ENCODE measurements around the gene SLC6A18. TPM values are rescaled to one million over a fixed set of nuclear protein-coding genes. Genes with fewer than 3 reads are reported as not detected.
"Not testable (repeated sequence)": the region's sequence is repeated elsewhere in the genome, so short reads cannot be mapped to it uniquely, and the experiment has no call there.

SLC6A18 gene
- total RNA-seq, 8 experiments from 2014 or later = 0.14 TPM; not detected in 7

DNA sequence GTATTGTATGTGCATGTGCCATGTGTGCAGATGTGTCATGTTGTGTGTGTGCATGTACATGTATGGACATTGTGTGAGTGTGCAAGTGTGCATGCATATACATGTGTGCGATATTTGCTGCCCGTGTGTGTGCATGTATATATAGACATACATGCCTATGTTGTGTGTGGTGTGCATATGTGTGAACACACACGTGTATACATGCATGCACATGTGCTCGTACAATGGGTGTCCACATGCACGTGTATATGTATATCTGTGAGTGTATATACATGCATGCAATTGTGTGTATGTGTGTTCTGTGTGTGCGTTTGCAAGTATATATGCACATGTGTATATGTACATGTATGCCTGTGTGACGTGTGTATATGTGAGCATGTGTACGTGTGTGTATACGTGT is 3.0 kb upstream of the SLC6A18 start:
- 20 to 96% (median 88%) methylated on average over 1 to 7 of the region's 9 CpGs; no CpG with 5 or more reads in 3 of the 10 experiments for WGBS, 10 experiments
- in situ Hi-C loops (cut with MboI; ENCODE audit: low pct_unique_long_range_greater_than_20kb in 2 of 9, low sequenced_read_pairs in 9 of 9, unreplicated experiment in 9 of 9) = loop anchor here in 1 of 9 experiments (25.0 kb wide), 1 partner anchor 415 kb away; no protein-coding TSS in a partner anchor
- Histone ChIP-seq H3K4me1 (replicated peaks in 1 of 2) (peaks cover 2 to 4% of the 10 kb centered on the region in 2 donors), H3K27ac (no peak overlapping the region), H3K4me3 (no peak overlapping the region)
- ATAC-seq (replicated peaks in 6 of 8) = no peak

GRCh38 chr5:1222621-1223277 is 2.4 kb upstream of the SLC6A18 start:
- 0 to 94% (median 65%) methylated on average over 1 to 9 of the region's 27 CpGs; no CpG with 5 or more reads in 6 of the 10 experiments for WGBS, 10 experiments
- in situ Hi-C loops (cut with MboI; ENCODE audit: low pct_unique_long_range_greater_than_20kb in 2 of 9, low sequenced_read_pairs in 9 of 9, unreplicated experiment in 9 of 9) = loop anchor here in 1 of 9 experiments (25.0 kb wide), 1 partner anchor 415 kb away; no protein-coding TSS in a partner anchor
- no peak for ATAC-seq (replicated peaks in 6 of 8)

GRCh38 chr5:1223278-1223670 is 1.9 kb upstream of the SLC6A18 start:
- 33 to 92% (median 87%) methylated on average over 1 to 5 of the region's 12 CpGs; no CpG with 5 or more reads in 3 of the 10 experiments for WGBS, 10 experiments
- Histone ChIP-seq H3K4me3 (no peak overlapping the region), H3K27ac (no peak overlapping the region), H3K4me1 (replicated peaks in 1 of 2) (peaks cover 4 to 11% of the 10 kb centered on the region in 2 donors)
- in situ Hi-C loops (cut with MboI; ENCODE audit: low pct_unique_long_range_greater_than_20kb in 2 of 9, low sequenced_read_pairs in 9 of 9, unreplicated experiment in 9 of 9) = loop anchor here in 1 of 9 experiments (25.0 kb wide), 1 partner anchor 414 kb away; no protein-coding TSS in a partner anchor
- no peak for ATAC-seq (replicated peaks in 6 of 8)

More at GRCh38 chr5:1222621-1223277, 2.4 kb upstream of the SLC6A18 start:
- Histone ChIP-seq H3K27ac (no peak overlapping the region), H3K4me3 (no peak overlapping the region), H3K4me1 (replicated peaks in 1 of 2) (peaks cover 4 to 10% of the 10 kb centered on the region in 2 donors)

GRCh38 chr5:1224631-1225030 is 550 bp upstream of the SLC6A18 start:
- no peak overlapping the region for H3K27ac ChIP-seq
- no peak overlapping the region for H3K4me3 ChIP-seq
- in situ Hi-C loops (cut with MboI; ENCODE audit: low pct_unique_long_range_greater_than_20kb in 2 of 9, low sequenced_read_pairs in 9 of 9, unreplicated experiment in 9 of 9) = loop anchor here in 1 of 9 experiments (25.0 kb wide), 1 partner anchor 413 kb away; no protein-coding TSS in a partner anchor
- peaks cover 4 to 11% of the 10 kb centered on the region in 2 donors for H3K4me1 ChIP-seq (replicated peaks in 1 of 2)
- 19 to 100% (median 93%) methylated on average over 1 to 6 of the region's 15 CpGs; no CpG with 5 or more reads in 2 of the 10 experiments for WGBS, 10 experiments
- no peak for ATAC-seq (replicated peaks in 6 of 8)

GRCh38 chr5:1226231-1226630 is 1.1 kb downstream of the SLC6A18 start:
- in situ Hi-C loops (cut with MboI; ENCODE audit: low pct_unique_long_range_greater_than_20kb in 2 of 9, low sequenced_read_pairs in 9 of 9, unreplicated experiment in 9 of 9) = no loop called here
- H3K27ac ChIP-seq = no peak overlapping the region
- no peak overlapping the region for H3K4me3 ChIP-seq
- ATAC-seq (replicated peaks in 6 of 8) = peak in 1 of 8 experiments; percentile 11
- peaks cover 5 to 17% of the 10 kb centered on the region in 2 donors for H3K4me1 ChIP-seq (replicated peaks in 1 of 2)
- 63 to 83% (median 72%) methylated on average over 1 to 12 of the region's 12 CpGs; no CpG with 5 or more reads in 6 of the 10 experiments for WGBS, 10 experiments

DNA sequence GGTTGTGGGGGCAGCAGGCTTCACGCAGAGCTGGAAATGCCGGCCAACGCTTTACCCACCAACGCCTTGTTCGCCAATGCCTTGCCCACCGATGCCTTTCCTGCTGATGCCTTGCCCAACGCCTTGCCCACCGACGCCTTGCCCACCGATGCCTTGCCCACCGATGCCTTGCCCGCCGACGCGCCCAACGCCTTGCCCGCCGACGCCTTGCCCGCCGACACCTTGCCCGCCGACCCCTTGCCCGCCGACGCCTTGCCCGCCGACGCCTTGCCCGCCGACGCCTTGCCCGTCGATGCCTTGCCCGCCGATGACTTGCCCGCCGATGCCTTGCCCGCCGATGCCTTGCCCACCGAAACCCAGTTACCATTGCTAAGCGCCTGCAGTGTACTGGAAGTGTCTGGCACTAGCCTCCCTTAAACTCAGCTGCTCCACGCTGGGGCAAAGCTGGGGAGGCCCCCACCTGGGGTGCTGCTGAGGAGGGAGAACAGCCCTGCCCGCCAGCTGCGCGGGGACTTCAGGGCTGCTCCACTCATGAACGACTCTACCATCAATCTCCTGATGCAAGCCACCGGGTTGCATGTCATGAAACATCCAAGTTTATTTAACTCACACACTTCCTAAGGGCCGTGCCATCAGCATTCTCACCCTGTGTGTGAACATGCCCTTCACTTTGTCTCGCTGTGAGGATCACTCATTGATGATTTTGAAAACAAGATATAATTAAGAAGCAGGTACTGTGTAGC is 1.8 kb downstream of the SLC6A18 start:
- Histone ChIP-seq H3K4me1 (replicated peaks in 1 of 2) (peaks cover 11 to 24% of the 10 kb centered on the region in 2 donors), H3K27ac (no peak overlapping the region), H3K4me3 (no peak overlapping the region)
- peak in 5 of 8 experiments; percentile 37 to 82 (median 59) for ATAC-seq (replicated peaks in 6 of 8)
- in situ Hi-C loops (cut with MboI; ENCODE audit: low pct_unique_long_range_greater_than_20kb in 2 of 9, low sequenced_read_pairs in 9 of 9, unreplicated experiment in 9 of 9) = no loop called here
- 0 to 95% (median 50%) methylated on average over 1 to 13 of the region's 50 CpGs; no CpG with 5 or more reads in 3 of the 10 experiments for WGBS, 10 experiments

DNA sequence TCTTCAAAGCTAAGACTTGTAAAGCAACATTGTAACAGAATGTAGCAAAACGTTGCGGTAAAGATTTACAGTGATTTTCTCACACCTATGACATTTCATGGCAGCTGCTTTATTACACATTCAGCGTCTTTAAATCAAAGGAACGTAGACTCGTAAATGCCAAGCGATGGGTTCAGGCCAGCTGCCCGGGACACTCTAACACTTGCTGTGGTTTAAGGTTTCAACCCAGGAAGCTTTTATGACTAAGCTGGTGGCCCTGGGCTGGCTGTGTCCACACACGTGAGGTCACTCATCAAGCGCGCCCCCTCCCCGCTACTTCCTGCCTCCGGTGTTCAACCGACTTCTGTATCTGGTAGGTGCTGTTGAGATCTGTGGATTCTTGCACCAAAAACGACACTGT is 2.5 kb downstream of the SLC6A18 start:
- in situ Hi-C loops (cut with MboI; ENCODE audit: low pct_unique_long_range_greater_than_20kb in 2 of 9, low sequenced_read_pairs in 9 of 9, unreplicated experiment in 9 of 9) = no loop called here
- Histone ChIP-seq H3K27ac (no peak overlapping the region), H3K4me1 (replicated peaks in 1 of 2) (peaks cover 11 to 24% of the 10 kb centered on the region in 2 donors), H3K4me3 (no peak overlapping the region)
- ATAC-seq (replicated peaks in 6 of 8) = peak in 5 of 8 experiments; percentile 31 to 81 (median 58)
- 6 to 81% (median 43%) methylated on average over 1 to 13 of the region's 14 CpGs for WGBS, 10 experiments

DNA sequence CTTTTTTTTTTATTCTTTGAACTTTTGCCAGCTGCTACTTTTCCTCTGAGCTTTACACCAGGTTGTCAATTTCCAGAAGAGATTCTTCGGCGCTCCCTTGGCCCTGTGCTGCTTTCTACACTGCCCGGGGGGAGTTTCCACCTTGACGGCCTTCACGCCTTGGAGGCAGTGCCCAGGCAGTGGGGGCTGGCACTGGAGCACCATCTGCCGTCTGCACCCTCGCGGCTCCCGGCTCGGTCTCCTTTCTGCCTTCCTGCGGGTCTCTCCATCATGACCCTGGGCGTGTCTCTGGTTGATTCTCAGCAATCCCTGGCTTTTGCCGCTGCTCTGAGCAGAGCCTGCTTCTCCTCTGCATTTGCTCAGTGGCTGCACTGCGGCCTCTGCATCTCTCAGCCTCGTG is 2.9 kb downstream of the SLC6A18 start:
- WGBS, 10 experiments = 0 to 79% (median 50%) methylated on average over 1 to 9 of the region's 15 CpGs; no CpG with 5 or more reads in 2 of the 10 experiments
- Histone ChIP-seq H3K27ac (no peak overlapping the region), H3K4me1 (replicated peaks in 1 of 2) (peaks cover 11 to 24% of the 10 kb centered on the region in 2 donors), H3K4me3 (no peak overlapping the region)
- ATAC-seq (replicated peaks in 6 of 8) = peak in 1 of 8 experiments; percentile 14
- in situ Hi-C loops (cut with MboI; ENCODE audit: low pct_unique_long_range_greater_than_20kb in 2 of 9, low sequenced_read_pairs in 9 of 9, unreplicated experiment in 9 of 9) = no loop called here

DNA sequence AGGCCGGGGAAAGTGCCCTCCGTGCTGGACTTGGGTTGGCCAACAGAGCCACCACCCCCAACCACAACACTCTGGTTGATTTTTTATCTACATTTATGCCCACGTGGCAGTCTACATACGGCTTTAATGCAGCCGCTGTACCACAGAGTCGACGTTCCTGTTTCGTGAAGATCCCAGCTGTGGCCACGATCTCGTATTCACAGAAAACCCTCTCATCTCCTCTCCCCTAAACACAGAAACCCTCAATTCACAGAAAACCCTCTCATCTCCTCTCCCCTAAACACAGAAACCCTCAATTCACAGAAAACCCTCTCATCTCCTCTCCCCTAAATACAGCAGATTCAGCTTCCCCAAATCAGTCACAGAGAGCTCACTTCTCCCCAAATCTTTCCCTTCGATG is 3.8 kb downstream of the SLC6A18 start:
- H3K27ac ChIP-seq; H3K4me3 ChIP-seq; ATAC-seq (replicated peaks in 6 of 8); in situ Hi-C loops (cut with MboI; ENCODE audit: low pct_unique_long_range_greater_than_20kb in 2 of 9, low sequenced_read_pairs in 9 of 9, unreplicated experiment in 9 of 9): not testable (repeated sequence)
- peaks cover 11 to 24% of the 10 kb centered on the region in 2 donors for H3K4me1 ChIP-seq (replicated peaks in 1 of 2)
- 55 to 100% (median 81%) methylated on average over 1 to 10 of the region's 11 CpGs; no CpG with 5 or more reads in 1 of the 10 experiments for whole genome bisulfite sequencing, 10 experiments

DNA sequence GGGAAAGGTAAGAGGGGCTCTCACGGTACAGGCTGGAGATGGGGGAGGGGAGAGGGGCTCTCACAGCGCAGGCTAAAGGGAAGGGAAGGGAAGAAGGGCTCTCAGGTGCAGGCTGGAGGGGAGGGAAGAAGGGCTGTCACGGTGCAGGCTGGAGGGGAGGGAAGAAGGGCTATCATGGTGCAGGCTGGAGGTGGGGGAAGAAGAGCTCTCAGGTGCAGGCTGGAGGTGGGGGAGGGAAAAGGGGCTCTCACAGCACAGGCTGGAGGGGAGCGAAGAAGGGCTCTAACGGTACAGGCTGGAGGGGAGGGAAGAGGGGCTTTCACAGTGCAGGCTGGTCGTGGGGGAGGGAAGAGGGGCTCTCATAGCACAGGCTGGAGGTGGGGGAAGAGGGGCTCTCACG is 4.6 kb downstream of the SLC6A18 start:
- ATAC-seq (replicated peaks in 6 of 8) = peak in 4 of 8 experiments; percentile 46 to 68 (median 64)
- Histone ChIP-seq H3K4me3 (no peak overlapping the region), H3K27ac (no peak overlapping the region), H3K4me1 (replicated peaks in 1 of 2) (peaks cover 11 to 24% of the 10 kb centered on the region in 2 donors)
- no CpG with 5 or more reads among the region's 7 CpGs for WGBS, 10 experiments
- in situ Hi-C loops (cut with MboI; ENCODE audit: low pct_unique_long_range_greater_than_20kb in 2 of 9, low sequenced_read_pairs in 9 of 9, unreplicated experiment in 9 of 9) = no loop called here

- ATAC-seq (replicated peaks in 6 of 8) = no peak
- Histone ChIP-seq H3K27ac (no peak overlapping the region), H3K4me1 (replicated peaks in 1 of 2) (peaks cover 11 to 24% of the 10 kb centered on the region in 2 donors), H3K4me3 (no peak overlapping the region)
- in situ Hi-C loops (cut with MboI; ENCODE audit: low pct_unique_long_range_greater_than_20kb in 2 of 9, low sequenced_read_pairs in 9 of 9, unreplicated experiment in 9 of 9) = no loop called here
- 94% methylated on average over 6 of the region's 17 CpGs; no CpG with 5 or more reads in 9 of the 10 experiments for WGBS, 10 experiments
Measured at GRCh38 chr5:1230551-1230950, 5.4 kb downstream of the SLC6A18 start.

- ATAC-seq (replicated peaks in 6 of 8) = peak in 2 of 8 experiments; percentile 42 to 46
- no peak overlapping the region for H3K4me3 ChIP-seq
- in situ Hi-C loops (cut with MboI; ENCODE audit: low pct_unique_long_range_greater_than_20kb in 2 of 9, low sequenced_read_pairs in 9 of 9, unreplicated experiment in 9 of 9) = no loop called here
- H3K27ac ChIP-seq = no peak overlapping the region
- 0 to 80% (median 61%) methylated on average over 1 to 6 of the region's 13 CpGs; no CpG with 5 or more reads in 5 of the 10 experiments for WGBS, 10 experiments
- peaks cover 11 to 22% of the 10 kb centered on the region in 2 donors for H3K4me1 ChIP-seq (replicated peaks in 1 of 2)
Measured at GRCh38 chr5:1231354-1231905, 6.2 kb downstream of the SLC6A18 start.
